VCaP (cell line): ENCODE data around the gene WDR12.
"Not testable (repeated sequence)": the region's sequence is repeated elsewhere in the genome, so short reads cannot be mapped to it uniquely, and the experiment has no call there.

ENCODE experiments used
- H3K27ac ChIP-seq: fragments of 450-650 bp; 2 replicates; pipeline ENCODE4 v1.5.1; 2017
- TF ChIP-seq, protein P1 (sequence below): fragments of 450-650 bp; conservative IDR thresholded peaks from 2 replicates; pipeline ENCODE4 v1.5.1; 2017; ENCODE audit warnings: mild to moderate bottlenecking, moderate library complexity

The WDR12 gene

DNA sequence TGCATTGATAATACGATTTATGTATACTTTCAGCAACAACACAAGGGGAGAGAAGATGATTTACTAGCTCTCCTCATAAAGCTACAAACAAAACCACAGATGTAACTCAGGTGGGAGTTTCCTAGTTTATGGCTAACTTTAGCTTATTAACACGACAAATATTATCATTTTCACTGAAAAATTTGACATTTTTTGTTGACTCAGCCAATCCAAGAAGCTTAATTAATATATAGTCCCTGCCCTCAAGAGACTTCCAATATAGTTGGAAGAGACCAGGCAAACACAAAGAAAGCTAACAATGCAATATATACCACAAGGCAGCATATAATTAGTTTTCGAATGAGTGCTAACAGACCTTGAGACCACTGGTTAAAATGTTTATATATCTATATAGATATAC, 775 bp downstream of the WDR12 start:
- TF ChIP-seq, protein P1, sequence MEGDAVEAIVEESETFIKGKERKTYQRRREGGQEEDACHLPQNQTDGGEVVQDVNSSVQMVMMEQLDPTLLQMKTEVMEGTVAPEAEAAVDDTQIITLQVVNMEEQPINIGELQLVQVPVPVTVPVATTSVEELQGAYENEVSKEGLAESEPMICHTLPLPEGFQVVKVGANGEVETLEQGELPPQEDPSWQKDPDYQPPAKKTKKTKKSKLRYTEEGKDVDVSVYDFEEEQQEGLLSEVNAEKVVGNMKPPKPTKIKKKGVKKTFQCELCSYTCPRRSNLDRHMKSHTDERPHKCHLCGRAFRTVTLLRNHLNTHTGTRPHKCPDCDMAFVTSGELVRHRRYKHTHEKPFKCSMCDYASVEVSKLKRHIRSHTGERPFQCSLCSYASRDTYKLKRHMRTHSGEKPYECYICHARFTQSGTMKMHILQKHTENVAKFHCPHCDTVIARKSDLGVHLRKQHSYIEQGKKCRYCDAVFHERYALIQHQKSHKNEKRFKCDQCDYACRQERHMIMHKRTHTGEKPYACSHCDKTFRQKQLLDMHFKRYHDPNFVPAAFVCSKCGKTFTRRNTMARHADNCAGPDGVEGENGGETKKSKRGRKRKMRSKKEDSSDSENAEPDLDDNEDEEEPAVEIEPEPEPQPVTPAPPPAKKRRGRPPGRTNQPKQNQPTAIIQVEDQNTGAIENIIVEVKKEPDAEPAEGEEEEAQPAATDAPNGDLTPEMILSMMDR: no peak
- peak overlapping the region; percentile 90 for H3K27ac ChIP-seq

DNA sequence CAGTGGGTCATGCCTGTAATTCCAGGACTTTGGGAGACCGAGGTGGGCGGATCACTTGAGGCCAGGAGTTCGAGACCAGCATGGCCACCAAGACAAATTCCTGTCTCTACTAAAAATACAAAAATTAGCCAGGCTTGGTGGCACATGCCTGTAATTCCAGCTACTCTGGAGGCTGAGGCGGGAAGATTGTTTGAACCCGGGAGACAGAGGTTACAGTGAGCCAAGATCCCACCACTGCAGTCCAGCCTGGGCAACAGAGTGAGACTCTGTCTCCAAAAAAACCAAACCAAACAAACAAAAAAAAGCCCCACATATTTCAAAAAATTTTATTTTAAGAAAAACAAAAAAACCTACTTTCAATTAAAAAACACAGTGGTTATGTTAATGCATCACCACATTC, 1.2 kb downstream of the WDR12 start:
- peak overlapping the region; percentile 90; the same call in 1 of the 2 replicates for H3K27ac ChIP-seq

DNA sequence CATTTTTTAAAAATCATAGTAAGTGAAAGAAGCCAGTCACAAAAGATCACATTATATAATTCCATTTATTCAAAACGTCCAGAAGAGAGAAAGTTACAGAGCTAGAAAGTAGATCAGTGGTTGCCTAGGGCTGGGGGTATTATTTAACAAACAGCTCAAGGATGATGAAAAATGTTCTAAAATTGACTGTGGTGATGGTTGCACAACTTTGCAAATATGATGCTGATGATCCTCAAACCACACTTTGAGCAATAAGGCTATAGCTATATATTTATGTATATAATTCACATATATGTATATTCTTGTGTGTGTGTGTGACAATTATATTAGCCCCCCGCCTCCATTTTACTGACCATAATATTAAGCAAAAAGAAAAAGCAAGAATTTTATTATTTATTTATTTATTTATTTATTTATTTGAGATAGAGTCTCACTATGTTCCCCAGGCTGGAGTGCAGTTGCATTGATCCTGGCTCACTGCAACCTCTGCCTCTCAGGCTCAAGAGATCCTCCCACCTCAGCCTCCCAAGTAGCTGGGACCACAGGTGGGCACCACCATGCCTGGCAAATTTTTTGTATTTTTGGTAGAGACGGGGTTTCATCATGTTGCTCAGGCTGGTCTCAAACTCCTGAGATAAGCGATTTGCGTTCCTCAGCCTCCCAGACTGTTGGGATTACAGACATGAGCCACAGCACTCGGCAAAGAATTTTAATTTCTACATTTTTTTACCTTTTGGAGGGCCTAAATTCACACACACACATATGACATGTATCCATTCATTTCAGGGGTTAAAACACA, 1.9 kb downstream of the WDR12 start:
- TF ChIP-seq, protein P1: no peak
- H3K27ac ChIP-seq: no peak overlapping the region; the same call in 1 of the 2 replicates

DNA sequence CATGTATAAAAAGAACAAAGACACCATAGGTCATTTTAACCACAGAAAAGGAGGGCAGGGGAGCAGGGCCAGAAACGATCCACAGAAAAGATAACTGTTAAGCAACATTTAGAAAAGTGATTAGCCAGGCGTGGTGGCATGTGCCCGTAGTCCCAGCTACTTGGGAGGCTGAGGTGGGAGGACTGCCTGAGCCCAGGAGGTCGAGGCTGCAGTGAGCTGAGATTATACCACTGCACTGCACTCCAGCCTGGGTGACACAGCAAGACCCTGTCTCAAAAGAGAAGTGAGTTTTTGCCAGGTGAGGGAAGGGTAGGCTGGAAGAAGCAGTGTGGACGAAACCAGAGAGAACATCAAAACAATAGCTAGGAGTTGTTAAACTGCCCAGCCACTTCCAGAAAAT, 3.3 kb downstream of the WDR12 start:
- H3K27ac ChIP-seq: no peak overlapping the region
- TF ChIP-seq, protein P1: no peak

DNA sequence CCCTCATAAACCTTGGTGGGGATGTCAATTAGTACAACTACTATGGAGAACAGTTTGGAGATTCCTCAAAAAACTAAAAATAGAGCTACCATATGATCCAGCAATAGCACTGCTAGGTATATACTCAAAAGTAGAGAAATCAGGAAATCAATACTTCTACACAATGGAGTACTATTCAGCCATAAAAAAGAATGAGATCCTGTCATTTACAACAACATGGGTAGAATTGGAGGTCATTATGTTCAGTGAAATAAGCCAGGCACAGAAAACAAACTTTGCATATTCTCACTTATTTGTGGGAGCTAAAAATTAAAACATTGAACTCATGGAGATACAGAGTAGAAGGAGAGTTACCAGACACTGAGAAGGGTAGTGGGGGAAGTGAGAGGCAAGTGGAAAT, 6.0 kb downstream of the WDR12 start:
- not testable (repeated sequence) for H3K27ac ChIP-seq

DNA sequence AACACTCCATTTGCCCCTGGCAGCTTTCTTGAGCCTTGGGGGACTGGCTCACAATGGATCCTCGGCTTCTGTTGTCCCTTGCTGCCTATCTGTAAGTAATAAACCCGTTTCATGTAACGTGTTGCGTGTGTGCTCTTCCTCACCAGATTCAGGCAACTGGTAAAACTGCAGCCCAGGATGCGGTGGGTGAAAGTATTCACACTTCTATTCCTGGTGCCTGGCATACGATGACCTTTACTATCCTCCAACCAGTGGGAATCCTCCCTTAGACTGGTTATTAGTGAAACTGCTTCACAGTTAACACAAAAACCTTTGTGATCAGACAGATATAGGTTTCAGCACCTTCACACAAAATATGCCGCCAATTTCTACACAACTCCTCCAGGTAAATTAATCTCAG, 26.3 kb downstream of the WDR12 start:
- no peak overlapping the region for H3K27ac ChIP-seq
- TF ChIP-seq, protein P1: no peak

DNA sequence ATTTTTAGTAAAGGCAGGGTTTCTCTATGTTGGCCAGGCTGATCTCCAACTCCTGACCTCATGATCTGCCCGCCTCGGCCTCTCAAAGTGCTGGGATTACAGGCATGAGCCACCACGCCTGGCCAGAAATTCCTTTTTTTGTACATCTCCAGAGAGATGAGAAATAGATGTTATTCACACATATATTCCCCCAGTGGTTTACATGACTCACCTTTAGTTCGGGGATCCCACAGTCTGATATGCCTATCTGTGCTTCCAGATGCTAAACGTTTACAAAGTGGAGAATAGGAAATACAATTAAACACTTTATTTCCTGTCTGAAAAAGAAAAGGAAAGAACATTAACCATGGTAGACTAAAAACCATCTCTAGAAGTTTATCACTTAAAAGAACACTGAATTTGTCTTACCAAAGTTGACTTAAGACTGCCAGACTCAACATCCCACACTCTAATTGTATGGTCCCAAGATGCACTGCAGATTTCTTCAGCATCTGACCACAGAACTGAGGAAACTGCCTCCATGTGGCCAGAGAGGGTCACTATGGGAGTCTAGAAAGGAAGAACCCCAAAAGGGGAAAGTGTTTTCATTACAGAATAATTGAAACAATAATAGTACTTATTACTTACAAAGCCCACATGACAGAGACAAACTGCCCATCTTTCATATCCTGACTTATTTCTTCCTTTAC, 27.3 kb downstream of the WDR12 start:
- TF ChIP-seq, protein P1: no peak
- H3K27ac ChIP-seq: no peak overlapping the region

DNA sequence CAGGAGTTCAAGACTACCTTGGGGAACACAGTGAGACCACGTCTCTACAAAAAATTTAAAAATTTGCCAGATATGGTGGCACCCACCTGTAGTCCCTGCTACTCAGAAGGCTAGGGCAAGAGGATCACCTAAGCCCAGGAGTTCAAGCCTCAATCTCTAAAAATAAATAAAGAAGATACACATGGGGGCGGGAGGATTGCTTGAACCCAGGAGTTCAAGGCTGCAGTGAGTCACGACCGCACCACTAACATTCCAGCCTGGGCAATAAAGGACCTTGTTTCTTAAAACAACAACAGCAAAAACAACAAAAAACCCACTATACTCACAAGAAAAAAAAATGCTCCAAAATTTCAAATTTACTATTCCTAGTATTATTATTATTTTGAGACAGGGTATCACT, 29.9 kb downstream of the WDR12 start:
- TF ChIP-seq, protein P1: no peak
- no peak overlapping the region for H3K27ac ChIP-seq
